B cell (primary cell): ENCODE results near the gene TBC1D22B. TPM values are rescaled to one million over a fixed set of nuclear protein-coding genes. Genes with fewer than 3 reads are reported as not detected.

Source experiments
- ATAC-seq: fragments of 200-7000 bp; cut with Tn5 transposase; one replicate; pipeline ENCODE4 v1.10.0; 2021; ENCODE audit warnings: low read depth, mild to moderate bottlenecking, moderate number of reproducible peaks, moderate library complexity
- CTCF ChIA-PET: fragments of 350-600 bp; sonication (Branson Sonifier 250); formaldehyde crosslinking; loops from one replicate; lab custom pipeline; 2021; ENCODE audit warnings: antibody characterized with exemption, inconsistent platforms; lab: Charles Lee
- POLR2A ChIA-PET: fragments of 350-600 bp; sonication (Branson Sonifier 250); formaldehyde crosslinking; loops from one replicate; lab custom pipeline; 2021; ENCODE audit warnings: antibody characterized with exemption; lab: Charles Lee
- DNase-seq: peaks from one replicate; pipeline ENCODE4 v3.0.0; 2013
- H2AFZ ChIP-seq: 2 replicates; pipeline ENCODE4 v1.6.1; 2012; ENCODE audit warnings: mild to moderate bottlenecking, low read depth, low read length; ENCODE audit not compliant: insufficient read depth, poor library complexity, severe bottlenecking
- H3K27ac ChIP-seq, 2 donors: 1 replicate in 1 of 2; 2 replicates in 1 of 2; pipeline ENCODE4 v1.5.1; 2012 to 2013; ENCODE audit warnings: low read length in 2 of 2, mild to moderate bottlenecking in 2 of 2, moderate library complexity in 1 of 2
- H3K27me3 ChIP-seq, 4 experiments: fragments of 200-600 bp in 1 of 4; sonication (generic) in 1 of 4; replicated peaks in 1 of 4; 1 replicate in 2 of 4; 2 replicates in 2 of 4; pipeline versions ENCODE4 v1.6.1 to v1.7.0; 2013 to 2016; ENCODE audit warnings: low read length in 3 of 4, mild to moderate bottlenecking in 2 of 4, mixed read lengths in 1 of 4, moderate library complexity in 1 of 4; ENCODE audit not compliant: insufficient read depth in 4 of 4, control insufficient read depth in 3 of 4; ENCODE audit errors: control extremely low read depth in 1 of 4
- H3K36me3 ChIP-seq, 2 experiments: replicated peaks in 1 of 2; 1 replicate in 1 of 2; 2 replicates in 1 of 2; pipeline versions ENCODE4 v1.6.1 to v1.7.1; 2013; ENCODE audit warnings: low read length in 1 of 2; ENCODE audit not compliant: insufficient read depth in 2 of 2, control insufficient read depth in 1 of 2; ENCODE audit errors: control extremely low read depth in 1 of 2, extremely low read depth in 1 of 2
- H3K4me1 ChIP-seq, 2 donors: fragments of 200-600 bp in 1 of 2; sonication (generic) in 1 of 2; 1 replicate in 1 of 2; 2 replicates in 1 of 2; pipeline versions ENCODE4 v1.5.1 to v1.6.1; 2013 to 2017; ENCODE audit warnings: low read length in 2 of 2; ENCODE audit not compliant: control insufficient read depth in 2 of 2, insufficient read depth in 2 of 2
- H3K4me2 ChIP-seq: replicated peaks from 2 replicates; pipeline ENCODE3; 2012; ENCODE audit warnings: mild to moderate bottlenecking, low read depth, low read length; ENCODE audit not compliant: poor library complexity, severe bottlenecking
- H3K4me3 ChIP-seq, 5 experiments: fragments of 200-600 bp in 1 of 5; sonication (generic) in 1 of 5; 1 replicate in 3 of 5; 2 replicates in 2 of 5; pipeline versions ENCODE4 v1.5.1 to v1.7.0; 2011 to 2016; ENCODE audit warnings: low read length in 4 of 5, mild to moderate bottlenecking in 4 of 5, low read depth in 2 of 5, control low read depth in 1 of 5, moderate library complexity in 1 of 5; ENCODE audit not compliant: insufficient read depth in 1 of 5; ENCODE audit errors: control extremely low read depth in 1 of 5, extremely low read depth in 1 of 5
- H3K79me2 ChIP-seq: fragments of 200-600 bp; sonication (generic); one replicate; pipeline ENCODE4 v1.6.0; 2016; ENCODE audit warnings: low read length; ENCODE audit not compliant: control insufficient read depth, insufficient read depth
- H3K9ac ChIP-seq: fragments of 200-600 bp; sonication (generic); 2 replicates; pipeline ENCODE4 v1.6.1; 2017; ENCODE audit warnings: mild to moderate bottlenecking, low read length, moderate library complexity
- H3K9me3 ChIP-seq, 3 donors: one replicate each; pipeline versions ENCODE4 v1.6.1 to v1.7.1; 2013; ENCODE audit warnings: low read length in 2 of 3; ENCODE audit not compliant: control insufficient read depth in 2 of 3, insufficient read depth in 1 of 3; ENCODE audit errors: control extremely low read depth in 1 of 3
- H4K20me1 ChIP-seq: 2 replicates; pipeline ENCODE4 v1.6.0; 2012; ENCODE audit warnings: mild to moderate bottlenecking, low read length; ENCODE audit not compliant: insufficient read depth, control insufficient read depth, poor library complexity, severe bottlenecking
- H3K27ac Mint-ChIP-seq: one replicate; pipeline ENCODE4 v1.8.0; 2021; ENCODE audit warnings: mixed read lengths
- H3K27me3 Mint-ChIP-seq: one replicate; pipeline ENCODE4 v1.8.0; 2021; ENCODE audit warnings: mixed read lengths
- H3K4me1 Mint-ChIP-seq: one replicate; pipeline ENCODE4 v1.8.0; 2021; ENCODE audit warnings: mixed read lengths
- H3K4me3 Mint-ChIP-seq: one replicate; pipeline ENCODE4 v1.8.0; 2021; ENCODE audit warnings: mixed read lengths
- H3K9me3 Mint-ChIP-seq: one replicate; pipeline ENCODE4 v1.8.0; 2022; ENCODE audit warnings: mixed read lengths; ENCODE audit not compliant: insufficient read depth
- CTCF ChIP-seq: fragments of 200-600 bp; IDR thresholded peaks from one replicate; pipeline ENCODE4 v1.8.0; 2022; ENCODE audit warnings: antibody characterized with exemption, mild to moderate bottlenecking
- EZH2 ChIP-seq: IDR thresholded peaks from 2 replicates; pipeline ENCODE4 v1.6.1; 2012; ENCODE audit warnings: borderline replicate concordance, low read depth, mild to moderate bottlenecking, moderate library complexity, low read length; ENCODE audit not compliant: insufficient read depth, poor library complexity, severe bottlenecking
- WGBS: methylation state at CpG from one replicate; pipeline ENCODE4 v1.1.5; 2013; ENCODE audit warnings: missing lambda C conversion rate; ENCODE audit not compliant: insufficient coverage; 5-methylcytosine and 5-hydroxymethylcytosine counted together
- intact Hi-C: fragments of 100-400 bp; cut with micrococcal nuclease; formaldehyde crosslinking; loops from one replicate; pipeline ENCODE4 v1.10.0; 2022
- polyA plus RNA-seq: library from polyadenylated mRNA; depleted of rRNA; stranded (reverse); fragments of >200 nt; gene quantifications from 2 replicates; pipeline ENCODE4 v1.2.3, GENCODE V29; 2012
- total RNA-seq, 2 donors: library from RNA; stranded (reverse); fragments of 120-200 nt in 1 of 2; gene quantifications; 1 replicate in 1 of 2; 2 replicates in 1 of 2; pipeline versions ENCODE4 v1.2.3 to v1.2.4, GENCODE V29; 2013 to 2022

Gene TBC1D22B
- total and polyA plus RNA-seq, 2 donors (not counting 1 experiment from before 2014, with no cell fraction given): 5.1 to 12.5 TPM

- ATAC-seq: no peak
- H3K36me3 ChIP-seq: no peaks in the 10 kb centered on the region
- no peaks in the 10 kb centered on the region for H3K27me3 ChIP-seq
- no peak for DNase-seq
- H3K9me3 Mint-ChIP-seq: no peaks in the 10 kb centered on the region
- H3K27me3 Mint-ChIP-seq: no peaks in the 10 kb centered on the region
- no peak overlapping the region for H3K9ac ChIP-seq
- intact Hi-C loops: no loop called here
- no peak overlapping the region for H3K27ac Mint-ChIP-seq
- peaks cover 20 to 21% of the 10 kb centered on the region in 2 donors for H3K4me1 ChIP-seq
- no peak overlapping the region for H3K27ac ChIP-seq
- POLR2A ChIA-PET: no interaction called here
- H3K79me2 ChIP-seq: peaks cover 76% of the 10 kb centered on the region
- TF ChIP-seq CTCF (no peak), EZH2 (no peak)
- H3K4me2 ChIP-seq: no peak overlapping the region
- no peak overlapping the region for H3K4me3 Mint-ChIP-seq
- no peak overlapping the region for H2AFZ ChIP-seq
- WGBS: no CpG with 5 or more reads among the region's 1 CpG
- no peak overlapping the region for H3K4me3 ChIP-seq
- H4K20me1 ChIP-seq: no peaks in the 10 kb centered on the region
- CTCF ChIA-PET: no interaction called here
- H3K9me3 ChIP-seq: no peaks in the 10 kb centered on the region
- peaks cover 47% of the 10 kb centered on the region for H3K4me1 Mint-ChIP-seq
Measured at GRCh38 chr6:37260444-37260843, 2.9 kb downstream of the TBC1D22B start.

- CTCF ChIA-PET: no interaction called here
Measured at GRCh38 chr6:37261198-37261597, 3.6 kb downstream of the TBC1D22B start.

More at GRCh38 chr6:37261198-37261597, 3.6 kb downstream of the TBC1D22B start:
- H3K4me1 Mint-ChIP-seq: peaks cover 48% of the 10 kb centered on the region
- Histone ChIP-seq H3K4me1 (peaks cover 20 to 21% of the 10 kb centered on the region in 2 donors), H2AFZ (no peak overlapping the region), H3K9me3 (no peaks in the 10 kb centered on the region), H3K27me3 (no peaks in the 10 kb centered on the region), H3K4me3 (no peak overlapping the region), H3K36me3 (no peaks in the 10 kb centered on the region), H3K4me2 (no peak overlapping the region), H3K27ac (no peak overlapping the region), H3K9ac (no peak overlapping the region), H3K79me2 (peaks cover 76% of the 10 kb centered on the region), H4K20me1 (no peaks in the 10 kb centered on the region)
- TF ChIP-seq CTCF: no peak
- TF ChIP-seq EZH2: no peak
- no peak for ATAC-seq
- no peak for DNase-seq
- WGBS: no CpG with 5 or more reads among the region's 5 CpGs
- POLR2A ChIA-PET: interaction anchor here (0.6 kb wide), 1 partner anchor 292 kb away, joined by 3 read pairs; no protein-coding TSS in a partner anchor
- H3K4me3 Mint-ChIP-seq: no peak overlapping the region
- H3K27me3 Mint-ChIP-seq: no peaks in the 10 kb centered on the region
- H3K27ac Mint-ChIP-seq: no peak overlapping the region
- no peaks in the 10 kb centered on the region for H3K9me3 Mint-ChIP-seq
- intact Hi-C loops: no loop called here
